Fibroblast of upper back skin (primary cell): ENCODE measurements around the gene SLC6A12.
"Not testable (repeated sequence)": the region's sequence is repeated elsewhere in the genome, so short reads cannot be mapped to it uniquely, and the experiment has no call there.

Experiments used
- DNase-seq: peaks from one replicate; pipeline ENCODE4 v3.0.0-alpha.2; 2013

Gene SLC6A12

GRCh38 chr12:214003-214741 lies at the start of gene SLC6A12:
Gene SLC6A12, minus strand, starts transcription at chr12:214157. Its CDS starts 4,171 bp downstream, at chr12:209986.
- DNase-seq: no peak

- peak; percentile 70 for DNase-seq
Measured at GRCh38 chr12:263574-263973, 49.6 kb upstream of the SLC6A12 start.

GRCh38 chr12:262817-263216 lies 48.9 kb upstream of the SLC6A12 start, which contains the start of gene SLC6A13:
Gene SLC6A13, minus strand, starts transcription at chr12:262836. Its CDS starts 2,784 bp downstream, at chr12:260052.
- peak; percentile 41 for DNase-seq

DNA sequence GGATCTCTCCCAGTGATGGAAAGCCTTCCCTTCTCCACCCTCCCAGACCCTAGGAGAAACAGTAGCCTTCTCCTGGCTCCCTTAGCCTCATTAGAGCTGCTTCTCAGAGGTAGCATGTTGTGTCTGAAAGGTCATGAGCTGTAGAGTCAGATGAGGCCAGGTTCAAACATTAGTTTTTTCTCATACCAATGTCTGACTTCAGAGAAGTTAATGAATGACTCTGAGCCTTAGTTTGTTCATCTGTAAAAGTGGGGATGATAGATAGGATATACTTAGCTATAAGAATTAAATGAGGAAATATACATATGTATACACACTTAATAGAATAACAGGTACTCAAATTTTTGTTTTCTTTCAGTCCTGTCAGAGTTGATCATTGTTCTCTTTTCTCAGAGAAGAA lies 48.2 kb upstream of the SLC6A12 start:
- DNase-seq: no peak

DNA sequence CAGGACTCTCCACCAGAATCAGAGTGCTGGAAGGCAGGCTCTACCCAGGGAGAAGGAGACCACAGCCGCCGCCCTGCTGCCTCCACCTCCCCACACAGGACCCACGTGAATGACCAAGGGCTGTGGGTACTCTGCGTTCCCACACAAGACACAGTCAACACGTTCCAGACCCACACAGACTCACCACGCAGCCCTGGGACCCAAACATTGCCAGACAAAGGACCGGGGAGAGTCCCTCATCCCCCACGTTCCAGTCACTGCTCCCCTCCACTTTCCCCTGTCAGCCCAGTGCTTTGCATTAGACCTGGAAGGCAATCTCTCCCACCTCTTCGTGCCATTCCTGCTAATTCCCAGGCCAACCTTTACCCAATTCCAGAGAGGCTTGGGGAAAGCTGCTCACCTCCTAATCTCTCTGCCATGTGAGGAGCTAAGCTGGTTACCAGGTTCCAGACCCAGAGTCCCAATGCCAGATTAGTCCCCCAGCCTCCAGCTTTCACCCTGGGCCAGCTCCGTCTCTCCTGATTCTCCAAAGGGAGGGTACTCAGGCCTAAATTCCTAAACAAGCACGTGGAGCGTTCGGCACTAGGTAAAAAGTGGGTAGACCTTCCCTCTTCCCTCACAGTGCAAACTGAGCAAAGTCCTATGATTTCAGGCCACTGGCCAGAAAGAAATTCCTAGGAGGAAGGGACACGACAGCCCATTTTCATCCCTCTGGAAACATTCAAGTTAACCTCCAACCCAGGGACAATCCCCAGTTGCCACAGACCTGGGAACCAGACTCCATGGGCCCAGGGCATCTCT lies 43.8 kb upstream of the SLC6A12 start:
- no peak for DNase-seq

GRCh38 chr12:256958-257357 lies 43.0 kb upstream of the SLC6A12 start:
- no peak for DNase-seq

DNA sequence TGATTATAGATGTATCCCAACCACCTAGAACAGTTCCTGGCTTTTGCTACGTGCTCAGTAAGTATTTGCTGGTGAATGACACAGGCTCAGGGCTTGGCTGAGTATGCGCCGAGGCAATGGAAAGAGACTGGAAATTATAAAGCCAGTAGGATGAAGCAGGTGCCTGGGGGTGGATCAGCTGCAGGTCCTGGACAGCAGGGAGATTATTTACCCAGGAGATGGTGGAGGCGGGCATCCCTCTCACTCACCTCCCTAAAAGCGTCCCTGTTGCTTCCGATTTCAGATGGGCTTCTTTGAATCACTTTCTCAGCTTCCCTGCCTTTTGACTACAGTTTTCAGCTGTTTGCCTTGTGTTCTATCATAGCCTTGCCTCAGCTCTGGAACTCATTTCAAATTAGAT lies 42.3 kb upstream of the SLC6A12 start:
- DNase-seq: no peak

DNA sequence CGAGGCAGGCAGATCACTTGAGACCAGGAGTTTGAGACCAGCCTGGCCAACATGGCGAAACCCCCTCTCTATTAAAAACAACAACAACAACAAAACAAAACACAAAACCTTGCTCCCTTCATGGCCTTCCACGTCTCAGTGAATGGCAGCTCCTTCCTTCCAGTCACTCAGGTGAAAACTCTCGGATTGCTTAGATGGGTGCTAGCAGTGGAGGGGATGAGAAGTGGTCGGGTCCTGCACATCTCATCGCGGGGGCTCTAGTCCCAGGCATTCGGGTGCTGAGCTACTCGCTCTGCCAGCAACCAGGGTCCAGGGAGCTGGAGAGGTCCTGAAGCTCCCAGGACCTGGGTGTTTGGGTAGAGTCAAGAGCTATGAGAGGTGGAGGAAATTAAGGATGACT lies 41.0 kb upstream of the SLC6A12 start:
- no peak for DNase-seq

DNA sequence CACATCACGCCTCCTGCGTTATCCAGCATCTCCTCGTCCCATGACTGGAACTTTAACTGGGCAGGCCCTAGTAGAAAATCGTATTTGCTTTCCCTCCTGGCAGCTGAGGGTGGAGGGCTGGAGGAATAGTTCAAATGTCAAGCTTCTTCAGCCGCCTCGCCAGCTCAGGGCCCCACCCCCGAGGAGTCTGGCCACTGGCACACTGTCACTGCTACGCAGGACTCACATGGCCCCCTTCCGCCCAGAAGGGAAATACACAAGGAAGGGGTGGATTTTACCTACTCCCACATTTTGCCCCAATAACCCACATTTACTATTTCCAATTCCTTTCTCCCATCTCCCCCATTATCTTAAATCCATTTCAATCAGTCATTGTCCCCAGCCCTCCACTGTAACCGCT lies 40.1 kb upstream of the SLC6A12 start:
- DNase-seq: no peak

- no peak for DNase-seq
Measured at GRCh38 chr12:253116-253831, 39.3 kb upstream of the SLC6A12 start.

DNA sequence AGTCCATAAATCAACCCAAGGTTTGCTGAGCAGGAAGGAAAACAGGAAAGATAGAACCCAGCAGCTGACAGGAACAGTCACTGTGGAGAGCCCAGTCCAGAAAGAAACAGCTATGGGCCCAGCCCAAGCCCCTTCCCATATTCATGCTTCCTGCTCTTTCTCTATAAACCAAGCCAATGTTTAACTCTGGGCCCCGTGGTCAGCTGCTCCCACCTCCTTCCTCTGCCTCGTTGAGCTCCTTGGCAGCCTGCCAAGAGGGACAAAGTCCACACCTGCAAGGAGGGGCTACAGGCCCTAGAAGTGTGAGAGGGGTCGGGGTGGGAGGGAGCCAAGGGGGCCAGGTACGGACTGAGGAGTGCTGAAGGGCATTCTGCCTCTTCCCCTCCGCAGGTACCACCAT lies 38.7 kb upstream of the SLC6A12 start:
- no peak for DNase-seq

- no peak for DNase-seq
Measured at GRCh38 chr12:247271-247670, 33.3 kb upstream of the SLC6A12 start.

- DNase-seq: no peak
Measured at GRCh38 chr12:243381-243780, 29.4 kb upstream of the SLC6A12 start.

DNA sequence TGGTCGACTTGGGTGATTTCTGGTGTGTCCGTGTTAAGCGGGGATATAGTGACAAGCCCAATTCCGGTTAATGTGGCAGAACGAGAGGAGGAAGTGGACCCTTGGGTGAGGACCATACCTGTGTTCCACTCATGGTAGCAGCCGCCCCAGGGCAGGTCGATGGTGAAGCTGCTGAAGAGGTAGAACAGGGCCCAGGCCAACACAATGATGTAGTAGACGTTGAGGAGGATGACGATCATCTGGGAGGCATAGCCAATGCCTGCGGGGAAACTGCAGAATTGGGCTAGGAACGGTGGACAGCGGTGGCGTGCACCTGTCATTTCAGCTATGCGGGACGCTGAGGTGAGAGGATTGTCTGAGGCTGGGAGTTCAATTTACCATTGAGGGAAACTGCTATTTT lies 28.5 kb upstream of the SLC6A12 start:
- DNase-seq: no peak

DNA sequence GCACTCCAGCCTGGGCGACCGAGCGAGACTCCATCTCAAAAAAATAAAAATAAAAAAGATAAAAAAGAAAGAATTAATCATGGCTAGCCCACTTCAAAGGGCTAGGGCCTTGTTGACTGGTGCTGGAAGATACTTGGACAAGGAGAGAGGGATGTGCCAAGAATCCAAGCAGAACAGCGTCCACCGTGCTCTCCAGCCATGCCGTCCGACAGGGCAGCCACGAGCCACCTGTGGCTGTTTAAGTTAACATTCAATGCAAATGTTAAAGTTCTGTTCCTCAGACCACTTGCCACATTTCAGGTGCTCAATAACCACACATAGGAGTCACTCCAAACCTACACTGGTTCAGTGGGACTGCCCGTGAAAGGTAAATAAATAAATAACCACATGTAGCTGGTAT lies 27.3 kb upstream of the SLC6A12 start:
- no peak for DNase-seq

DNA sequence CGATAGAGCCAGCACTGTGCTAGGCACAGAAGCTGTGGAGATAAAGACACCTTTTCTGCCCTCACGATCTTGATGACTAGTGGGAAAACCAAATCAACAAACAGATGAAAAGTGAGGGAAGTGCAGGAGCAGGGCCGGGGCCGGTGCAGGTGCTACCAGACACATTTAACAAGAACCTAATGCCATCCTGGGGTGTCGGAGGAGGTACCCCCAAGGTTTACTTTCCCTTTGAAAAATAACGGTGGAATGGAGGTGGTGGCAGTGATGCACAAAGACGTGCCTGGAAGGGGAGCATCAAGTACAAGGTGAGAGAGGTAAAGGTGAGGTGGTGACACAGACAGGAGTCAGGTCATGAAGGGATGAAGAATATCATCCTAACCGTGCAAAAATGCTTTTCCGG lies 26.6 kb upstream of the SLC6A12 start:
- DNase-seq: no peak

DNA sequence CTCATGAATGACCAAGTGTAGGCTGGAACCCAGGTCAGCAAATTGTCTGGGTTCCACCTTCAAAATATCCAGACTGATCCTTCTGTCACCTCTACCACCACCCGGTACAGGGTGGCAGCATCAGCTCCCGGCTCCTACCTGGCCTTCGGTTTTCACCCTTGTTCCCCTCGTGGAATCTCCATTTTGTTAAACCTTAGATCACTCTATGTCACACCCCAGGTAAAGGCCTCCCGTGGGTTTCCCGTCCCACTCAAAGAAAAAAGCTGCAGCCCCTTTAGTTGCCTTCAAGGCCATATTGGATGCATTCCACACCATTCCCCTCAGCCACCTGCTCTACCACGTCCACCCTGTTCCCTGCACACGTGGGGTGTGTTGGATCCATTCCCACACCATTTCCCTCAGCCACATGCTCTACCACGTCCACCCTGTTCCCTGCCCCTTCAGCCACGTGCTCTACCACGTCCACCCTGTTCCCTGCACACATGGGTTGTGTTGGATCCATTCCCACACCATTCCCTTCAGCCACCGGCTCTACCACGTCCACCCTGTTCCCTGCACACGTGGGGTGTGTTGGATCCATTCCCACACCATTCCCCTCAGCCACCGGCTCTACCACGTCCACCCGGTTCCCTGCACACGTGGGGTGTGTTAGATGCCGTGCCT lies 24.9 kb upstream of the SLC6A12 start:
- no peak for DNase-seq

- no peak for DNase-seq
Measured at GRCh38 chr12:238116-238515, 24.2 kb upstream of the SLC6A12 start.

DNA sequence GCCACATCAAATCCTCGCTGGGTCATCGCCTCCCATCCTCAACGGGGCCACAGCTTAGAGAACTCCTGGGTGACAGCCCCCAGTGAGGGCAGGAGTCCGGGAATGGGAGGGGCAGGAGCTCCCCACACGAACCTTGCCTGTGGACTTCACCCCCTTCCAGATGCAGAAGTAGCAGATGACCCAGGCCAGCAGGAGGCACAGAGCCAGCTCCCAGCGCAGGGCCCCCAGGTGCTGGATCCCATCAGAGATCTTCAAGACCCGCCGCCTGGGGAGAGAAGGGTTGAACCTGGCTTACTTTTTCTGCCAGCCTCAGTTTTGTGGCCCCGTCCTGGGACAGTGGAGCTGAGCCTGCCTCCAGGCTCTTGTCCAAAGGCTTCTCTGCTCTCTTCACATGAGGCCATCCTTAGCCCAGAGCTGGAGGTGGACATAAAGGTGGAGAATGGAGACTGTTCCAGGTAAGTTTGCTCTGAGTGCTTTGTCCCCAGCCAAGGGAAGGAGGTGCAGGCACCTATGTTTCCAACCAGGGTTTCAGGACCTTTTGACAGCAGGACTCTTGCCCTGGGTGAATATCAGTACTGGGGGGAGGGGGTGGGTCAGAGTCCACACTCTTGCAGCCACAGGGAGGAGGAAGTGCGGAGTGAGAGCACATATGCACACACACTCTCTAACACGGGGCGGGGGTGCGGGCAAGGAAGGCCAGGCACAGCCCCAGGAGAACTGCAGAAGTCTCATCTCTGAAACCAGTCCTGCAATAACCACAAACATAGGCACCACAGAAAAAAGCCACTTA lies 23.3 kb upstream of the SLC6A12 start:
- DNase-seq: no peak

DNA sequence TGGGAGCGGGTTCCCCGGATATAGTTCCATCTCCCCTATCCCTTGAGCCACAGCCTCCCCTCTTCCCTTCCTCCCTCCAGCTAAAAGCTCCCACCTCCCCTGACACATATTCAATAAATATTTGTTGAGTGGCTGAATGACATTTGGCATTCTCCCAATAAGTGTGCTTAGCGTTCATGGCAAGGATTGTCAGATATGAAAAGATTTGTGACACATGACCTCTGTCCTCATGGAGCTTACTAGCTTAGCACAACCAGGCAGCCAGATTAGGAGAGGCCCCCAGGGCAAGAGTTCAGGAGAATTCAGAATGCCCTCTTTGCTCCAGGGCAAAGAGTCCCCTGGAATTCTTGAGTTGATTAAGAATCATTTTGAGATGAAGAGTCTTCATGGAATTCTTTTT lies 22.5 kb upstream of the SLC6A12 start:
- no peak for DNase-seq

- DNase-seq: not testable (repeated sequence)
Measured at GRCh38 chr12:235967-236366, 22.0 kb upstream of the SLC6A12 start.

GRCh38 chr12:234891-235415 lies 21.0 kb upstream of the SLC6A12 start:
- no peak for DNase-seq
